Neuronal stem cell (in vitro differentiated cells): ENCODE results near the gene SARS1.
"Not testable (repeated sequence)": the region's sequence is repeated elsewhere in the genome, so short reads cannot be mapped to it uniquely, and the experiment has no call there.

Experiments used
- DNase-seq: peaks from one replicate; pipeline ENCODE4 v3.0.0-alpha.2; 2013; ENCODE audit warnings: low spot score
- H2AFZ ChIP-seq: one replicate; pipeline ENCODE4 v1.6.1; 2013; ENCODE audit warnings: mild to moderate bottlenecking, low read length, inconsistent platforms
- H2AK5ac ChIP-seq: 2 replicates; pipeline ENCODE4 v1.6.1; 2013; ENCODE audit warnings: low read depth, mild to moderate bottlenecking, inconsistent platforms, low read length, moderate library complexity, mixed read lengths
- H2BK120ac ChIP-seq: 2 replicates; pipeline ENCODE4 v1.6.1; 2013; ENCODE audit warnings: low read depth, mild to moderate bottlenecking, inconsistent platforms, low read length, moderate library complexity, mixed read lengths
- H2BK12ac ChIP-seq: one replicate; pipeline ENCODE4 v1.6.1; 2013; ENCODE audit warnings: low read length, inconsistent platforms
- H2BK15ac ChIP-seq: 2 replicates; pipeline ENCODE4 v1.6.1; 2013; ENCODE audit warnings: mild to moderate bottlenecking, low read length, inconsistent platforms, mixed read lengths
- H2BK5ac ChIP-seq: one replicate; pipeline ENCODE4 v1.6.1; 2013; ENCODE audit warnings: inconsistent platforms, mild to moderate bottlenecking, low read length, moderate library complexity
- H3K14ac ChIP-seq: one replicate; pipeline ENCODE4 v1.6.1; 2013; ENCODE audit warnings: low read length, inconsistent platforms
- H3K18ac ChIP-seq: 2 replicates; pipeline ENCODE4 v1.6.1; 2013; ENCODE audit warnings: low read length, inconsistent platforms
- H3K23ac ChIP-seq: 2 replicates; pipeline ENCODE4 v1.6.1; 2013; ENCODE audit warnings: low read depth, mild to moderate bottlenecking, mixed read lengths, low read length, inconsistent platforms; ENCODE audit not compliant: poor library complexity
- H3K27ac ChIP-seq: replicated peaks from 3 replicates; pipeline ENCODE4 v1.5.1; 2013; ENCODE audit warnings: low read length, inconsistent platforms
- H3K27me3 ChIP-seq, 3 experiments: 2 replicates each; pipeline ENCODE4 v1.6.1; 2013; ENCODE audit warnings: low read length in 3 of 3, mild to moderate bottlenecking in 2 of 3, inconsistent platforms in 1 of 3, low read depth in 1 of 3, mixed read lengths in 1 of 3, moderate library complexity in 1 of 3; ENCODE audit not compliant: control insufficient read depth in 3 of 3, insufficient read depth in 3 of 3
- H3K36me3 ChIP-seq, 2 donors: replicated peaks in 1 of 2; 2 replicates each; pipeline ENCODE4 v1.6.1; 2013; ENCODE audit warnings: low read length in 2 of 2; ENCODE audit not compliant: control insufficient read depth in 2 of 2, insufficient read depth in 2 of 2
- H3K4ac ChIP-seq: 2 replicates; pipeline ENCODE4 v1.6.1; 2013; ENCODE audit warnings: inconsistent platforms, mild to moderate bottlenecking, low read length, moderate library complexity
- H3K4me1 ChIP-seq, 2 donors: 1 replicate in 1 of 2; 2 replicates in 1 of 2; pipeline ENCODE4 v1.6.1; 2013; ENCODE audit warnings: low read length in 2 of 2, low read depth in 1 of 2; ENCODE audit not compliant: control insufficient read depth in 2 of 2, insufficient read depth in 1 of 2
- H3K4me2 ChIP-seq: one replicate; pipeline ENCODE4 v1.6.1; 2013; ENCODE audit warnings: mild to moderate bottlenecking, low read length, inconsistent platforms; ENCODE audit not compliant: insufficient read depth, poor library complexity, severe bottlenecking
- H3K4me3 ChIP-seq, 2 donors: 2 replicates each; pipeline ENCODE4 v1.5.1; 2013; ENCODE audit warnings: low read length in 2 of 2, mild to moderate bottlenecking in 2 of 2, inconsistent platforms in 1 of 2, moderate library complexity in 1 of 2
- H3K79me1 ChIP-seq: one replicate; pipeline ENCODE4 v1.6.1; 2013; ENCODE audit warnings: low read depth, mild to moderate bottlenecking, inconsistent platforms, low read length, moderate library complexity
- H3K9ac ChIP-seq: one replicate; pipeline ENCODE4 v1.6.1; 2013; ENCODE audit warnings: mild to moderate bottlenecking, low read depth, low read length, inconsistent platforms; ENCODE audit not compliant: poor library complexity
- H3K9me3 ChIP-seq, 2 donors: replicated peaks in 1 of 2; 2 replicates each; pipeline versions ENCODE3 to v1.6.1; 2013; ENCODE audit warnings: low read length in 2 of 2, mild to moderate bottlenecking in 2 of 2, inconsistent platforms in 1 of 2, low read depth in 1 of 2, mixed read lengths in 1 of 2, moderate library complexity in 1 of 2; ENCODE audit not compliant: control insufficient read depth in 2 of 2, insufficient read depth in 1 of 2
- H4K8ac ChIP-seq: one replicate; pipeline ENCODE4 v1.6.1; 2013; ENCODE audit warnings: low read depth, mild to moderate bottlenecking, inconsistent platforms, low read length, moderate library complexity
- H4K91ac ChIP-seq: one replicate; pipeline ENCODE4 v1.6.1; 2013; ENCODE audit warnings: low read length, low read depth, mild to moderate bottlenecking, inconsistent platforms; ENCODE audit not compliant: poor library complexity
- WGBS, 2 donors: extraction: QIAGEN DNeasy Blood & Tissue Kit; methylation state at CpG; one replicate each; pipeline ENCODE4 v1.1.7; 2013; ENCODE audit warnings: missing lambda C conversion rate in 2 of 2, mixed read lengths in 1 of 2; ENCODE audit not compliant: insufficient read length in 2 of 2, insufficient replicate concordance in 1 of 2; ENCODE audit errors: extremely low coverage in 2 of 2; 5-methylcytosine and 5-hydroxymethylcytosine counted together

SARS1 gene

GRCh38 chr1:109216662-109217061 lies 2.9 kb downstream of the SARS1 start:
- Histone ChIP-seq H4K91ac (no peak overlapping the region), H3K4me1 (peaks cover 3 to 10% of the 10 kb centered on the region in 2 donors), H3K9ac (no peak overlapping the region), H3K4ac (no peak overlapping the region), H3K14ac (no peak overlapping the region), H3K79me1 (peaks cover 4% of the 10 kb centered on the region), H3K36me3 (peaks cover 0 to 46% of the 10 kb centered on the region in 2 donors), H2BK12ac (no peak overlapping the region), H3K4me3 (no peak overlapping the region), H2BK5ac (no peak overlapping the region), H3K23ac (no peak overlapping the region), H2BK15ac (no peak overlapping the region), H4K8ac (no peak overlapping the region), H3K27me3 (no peaks in the 10 kb centered on the region), H3K4me2 (no peak overlapping the region), H3K9me3 (peaks cover 4 to 11% of the 10 kb centered on the region in 2 donors), H2BK120ac (no peak overlapping the region), H2AK5ac (no peak overlapping the region), H3K18ac (no peak overlapping the region), H3K27ac (no peak overlapping the region), H2AFZ (no peak overlapping the region)
- WGBS, 2 donors: no CpG with 5 or more reads among the region's 4 CpGs
- no peak for DNase-seq

- no CpG with 5 or more reads among the region's 3 CpGs for WGBS, 2 donors
- peaks cover 4 to 16% of the 10 kb centered on the region in 2 donors for H3K9me3 ChIP-seq
- H3K4me3 ChIP-seq: no peak overlapping the region
- H3K4me1 ChIP-seq: peaks cover under 1 to 7% of the 10 kb centered on the region in 2 donors
- no peak overlapping the region for H4K8ac ChIP-seq
- peaks cover 0 to 63% of the 10 kb centered on the region in 2 donors for H3K36me3 ChIP-seq
- H3K79me1 ChIP-seq: peaks cover 4% of the 10 kb centered on the region
- no peak overlapping the region for H2BK12ac ChIP-seq
- no peak overlapping the region for H3K27ac ChIP-seq
- H3K18ac ChIP-seq: no peak overlapping the region
- no peak overlapping the region for H2BK5ac ChIP-seq
- no peak for DNase-seq
- no peak overlapping the region for H2BK120ac ChIP-seq
- H3K9ac ChIP-seq: no peak overlapping the region
- no peak overlapping the region for H4K91ac ChIP-seq
- no peak overlapping the region for H3K14ac ChIP-seq
- H2AFZ ChIP-seq: no peak overlapping the region
- H2BK15ac ChIP-seq: no peak overlapping the region
- H2AK5ac ChIP-seq: no peak overlapping the region
- H3K27me3 ChIP-seq: no peaks in the 10 kb centered on the region
- H3K23ac ChIP-seq: no peak overlapping the region
- no peak overlapping the region for H3K4me2 ChIP-seq
- no peak overlapping the region for H3K4ac ChIP-seq
Measured at GRCh38 chr1:109218516-109218915, 4.8 kb downstream of the SARS1 start.

GRCh38 chr1:109221201-109221600 lies 7.5 kb downstream of the SARS1 start:
- H2AK5ac ChIP-seq, H3K27me3 ChIP-seq, H4K8ac ChIP-seq, H2AFZ ChIP-seq, H2BK15ac ChIP-seq, H3K4me1 ChIP-seq, H3K27ac ChIP-seq, H3K9ac ChIP-seq, H3K23ac ChIP-seq, H3K4me3 ChIP-seq, H3K18ac ChIP-seq, H2BK12ac ChIP-seq, H3K14ac ChIP-seq, H3K79me1 ChIP-seq, H4K91ac ChIP-seq, DNase-seq, H2BK120ac ChIP-seq, H3K4me2 ChIP-seq, H2BK5ac ChIP-seq, H3K4ac ChIP-seq: not testable (repeated sequence)
- Histone ChIP-seq H3K9me3 (peaks cover 2 to 16% of the 10 kb centered on the region in 2 donors), H3K36me3 (peaks cover 0 to 71% of the 10 kb centered on the region in 2 donors)
- no CpG with 5 or more reads among the region's 9 CpGs for WGBS, 2 donors

GRCh38 chr1:109225308-109225707 lies 11.6 kb downstream of the SARS1 start:
- Histone ChIP-seq H3K79me1 (no peaks in the 10 kb centered on the region), H2BK5ac (no peak overlapping the region), H3K9me3 (peaks cover 0 to 15% of the 10 kb centered on the region in 2 donors), H4K8ac (no peak overlapping the region), H3K4me3 (no peak overlapping the region), H3K27ac (no peak overlapping the region), H2AFZ (no peak overlapping the region), H3K23ac (no peak overlapping the region), H3K27me3 (no peaks in the 10 kb centered on the region), H3K4ac (no peak overlapping the region), H3K36me3 (peaks cover 0 to 75% of the 10 kb centered on the region in 2 donors), H2AK5ac (no peak overlapping the region), H3K18ac (no peak overlapping the region), H2BK15ac (no peak overlapping the region), H4K91ac (no peak overlapping the region), H3K9ac (no peak overlapping the region), H3K4me2 (no peak overlapping the region), H3K14ac (no peak overlapping the region), H3K4me1 (peaks cover 11 to 30% of the 10 kb centered on the region in 2 donors), H2BK120ac (no peak overlapping the region), H2BK12ac (no peak overlapping the region)
- no CpG with 5 or more reads among the region's 3 CpGs for WGBS, 2 donors
- no peak for DNase-seq
